IMR-90 (cell line): ENCODE measurements around the gene CLASP1. TPM values are rescaled to one million over a fixed set of nuclear protein-coding genes. Genes with fewer than 3 reads are reported as not detected.
A peak's percentile ranks its signal among the peaks of the same experiment; 100 is the strongest.

ENCODE experiments used
- ATAC-seq: fragments of 200-7000 bp; cut with Tn5 transposase; 2 replicates; pipeline ENCODE4 v1.9.1; 2020; ENCODE audit warnings: low read depth, mild to moderate bottlenecking, moderate library complexity
- BruUV-seq: library from RNA; stranded (reverse); fragments of 400-500 nt; replicated peaks from 2 replicates; lab custom pipeline; 2021; lab: Mats Ljungman, UMichigan
- CTCF ChIA-PET: fragments of 300-600 bp; formaldehyde crosslinking; extraction: SDS; loops from one replicate; lab custom pipeline; 2021; ENCODE audit warnings: antibody characterized with exemption; lab: Yijun Ruan, JAX
- POLR2A ChIA-PET: fragments of 300-600 bp; sonication (Branson Sonifier 250); formaldehyde crosslinking; loops from one replicate; lab custom pipeline; 2022; ENCODE audit warnings: antibody characterized with exemption; ENCODE audit not compliant: unreplicated experiment; lab: Charles Lee
- DNase-seq: peaks from one replicate; pipeline ENCODE4 v3.0.0; 2013
- H2AFZ ChIP-seq: replicated peaks from 2 replicates; pipeline ENCODE3; 2013; ENCODE audit warnings: low read length, mild to moderate bottlenecking; ENCODE audit not compliant: poor library complexity
- H2AK5ac ChIP-seq: 2 replicates; pipeline ENCODE4 v1.6.1; 2013; ENCODE audit warnings: low read depth, low read length, inconsistent platforms
- H2AK9ac ChIP-seq: replicated peaks from 2 replicates; pipeline ENCODE3; 2013; ENCODE audit warnings: mild to moderate bottlenecking, low read depth, low read length, moderate library complexity; ENCODE audit not compliant: poor library complexity
- H2BK120ac ChIP-seq: 2 replicates; pipeline ENCODE4 v1.6.1; 2013; ENCODE audit warnings: low read depth, low read length, inconsistent platforms
- H2BK15ac ChIP-seq: 3 replicates; pipeline ENCODE4 v1.6.1; 2013; ENCODE audit warnings: low read depth, low read length, inconsistent platforms
- H2BK20ac ChIP-seq: 2 replicates; pipeline ENCODE4 v1.6.1; 2013; ENCODE audit warnings: low read depth, mild to moderate bottlenecking, inconsistent platforms, low read length, moderate library complexity
- H2BK5ac ChIP-seq: 2 replicates; pipeline ENCODE4 v1.6.1; 2013; ENCODE audit warnings: mild to moderate bottlenecking, low read depth, low read length, inconsistent platforms; ENCODE audit not compliant: poor library complexity, severe bottlenecking
- H3K14ac ChIP-seq: replicated peaks from 2 replicates; pipeline ENCODE4 v1.6.1; 2013; ENCODE audit warnings: low read depth, low read length, inconsistent platforms
- H3K18ac ChIP-seq: 2 replicates; pipeline ENCODE4 v1.6.1; 2013; ENCODE audit warnings: low read depth, low read length, control low read depth
- H3K23ac ChIP-seq: 2 replicates; pipeline ENCODE4 v1.6.1; 2013; ENCODE audit warnings: low read depth, low read length, inconsistent platforms
- H3K27ac ChIP-seq: 2 replicates; pipeline ENCODE4 v1.5.1; 2013; ENCODE audit warnings: mild to moderate bottlenecking, control low read depth, low read length; ENCODE audit not compliant: insufficient read depth
- H3K27me3 ChIP-seq: 2 replicates; pipeline ENCODE4 v1.6.1; 2013; ENCODE audit warnings: low read length; ENCODE audit not compliant: control insufficient read depth, insufficient read depth
- H3K36me3 ChIP-seq: 2 replicates; pipeline ENCODE4 v1.6.1; 2013; ENCODE audit warnings: low read length, mixed read lengths; ENCODE audit not compliant: control insufficient read depth, insufficient read depth
- H3K4ac ChIP-seq: 2 replicates; pipeline ENCODE4 v1.6.1; 2013; ENCODE audit warnings: low read depth, low read length, inconsistent platforms
- H3K4me1 ChIP-seq: 2 replicates; pipeline ENCODE4 v1.6.1; 2013; ENCODE audit warnings: low read length, mixed read lengths; ENCODE audit not compliant: control insufficient read depth, insufficient read depth
- H3K4me2 ChIP-seq: 2 replicates; pipeline ENCODE4 v1.6.1; 2013; ENCODE audit warnings: low read depth, mild to moderate bottlenecking, control low read depth, low read length, moderate library complexity
- H3K4me3 ChIP-seq: 2 replicates; pipeline ENCODE4 v1.5.1; 2013; ENCODE audit warnings: low read depth, mild to moderate bottlenecking, control low read depth, low read length, moderate library complexity; ENCODE audit not compliant: insufficient read depth
- H3K56ac ChIP-seq: 2 replicates; pipeline ENCODE4 v1.6.1; 2013; ENCODE audit warnings: low read length, inconsistent platforms; ENCODE audit not compliant: insufficient read depth; ENCODE audit errors: extremely low read depth
- H3K79me1 ChIP-seq, 2 experiments: 2 replicates each; pipeline ENCODE4 v1.6.1; 2013; ENCODE audit warnings: low read length in 2 of 2, inconsistent platforms in 1 of 2, low read depth in 1 of 2
- H3K9ac ChIP-seq: 2 replicates; pipeline ENCODE4 v1.6.1; 2013; ENCODE audit warnings: low read depth, low read length, control low read depth
- H3K9me1 ChIP-seq: 2 replicates; pipeline ENCODE4 v1.6.1; 2013; ENCODE audit warnings: low read length, inconsistent platforms; ENCODE audit not compliant: insufficient read depth
- H3K9me3 ChIP-seq: 2 replicates; pipeline ENCODE4 v1.6.1; 2013; ENCODE audit warnings: low read length; ENCODE audit not compliant: control insufficient read depth, insufficient read depth
- H4K20me1 ChIP-seq: 2 replicates; pipeline ENCODE4 v1.6.1; 2013; ENCODE audit warnings: low read length, inconsistent platforms; ENCODE audit not compliant: insufficient read depth
- H4K5ac ChIP-seq: 2 replicates; pipeline ENCODE4 v1.6.1; 2013; ENCODE audit warnings: mild to moderate bottlenecking, low read depth, low read length, control low read depth
- H4K8ac ChIP-seq, 2 experiments: 2 replicates each; pipeline ENCODE4 v1.6.1; 2013; ENCODE audit warnings: low read depth in 2 of 2, low read length in 2 of 2, control low read depth in 1 of 2, inconsistent platforms in 1 of 2
- H4K91ac ChIP-seq: 2 replicates; pipeline ENCODE4 v1.6.1; 2013; ENCODE audit warnings: low read depth, low read length, inconsistent platforms; ENCODE audit not compliant: insufficient read depth
- BHLHE40 ChIP-seq: fragments of 150-350 bp; IDR thresholded peaks from 2 replicates; pipeline ENCODE4 v1.6.1; 2016; ENCODE audit warnings: mild to moderate bottlenecking, low read depth, low read length
- CEBPB ChIP-seq: IDR thresholded peaks from 2 replicates; pipeline ENCODE4 v1.6.1; 2012; ENCODE audit warnings: low read depth, low read length, improper control_type of control experiment
- CHD1 ChIP-seq: IDR thresholded peaks from 2 replicates; pipeline ENCODE4 v1.6.1; 2012; ENCODE audit warnings: low read depth, low read length, improper control_type of control experiment
- FOS ChIP-seq: fragments of 150-350 bp; IDR thresholded peaks from 2 replicates; pipeline ENCODE4 v1.6.1; 2016; ENCODE audit warnings: low read depth, low read length
- MAFK ChIP-seq: IDR thresholded peaks from 2 replicates; pipeline ENCODE4 v1.6.1; 2012; ENCODE audit warnings: low read depth, low read length, improper control_type of control experiment
- MAZ ChIP-seq: IDR thresholded peaks from 2 replicates; pipeline ENCODE4 v1.6.1; 2012; ENCODE audit warnings: low read depth, mild to moderate bottlenecking, low read length, improper control_type of control experiment, moderate library complexity, borderline replicate concordance
- MXI1 ChIP-seq: IDR thresholded peaks from 2 replicates; pipeline ENCODE4 v1.6.1; 2012; ENCODE audit warnings: low read depth, mild to moderate bottlenecking, low read length, moderate library complexity, borderline replicate concordance
- NFE2L2 ChIP-seq: fragments of 150-350 bp; IDR thresholded peaks from 2 replicates; pipeline ENCODE4 v1.6.1; 2016; ENCODE audit warnings: low read depth, mild to moderate bottlenecking, low read length
- POLR2A ChIP-seq: IDR thresholded peaks from 2 replicates; pipeline ENCODE4 v1.6.1; 2012; ENCODE audit warnings: mild to moderate bottlenecking, low read depth, low read length
- RAD21 ChIP-seq: IDR thresholded peaks from 2 replicates; pipeline ENCODE4 v1.6.1; 2012; ENCODE audit warnings: low read length, improper control_type of control experiment
- RCOR1 ChIP-seq: IDR thresholded peaks from 2 replicates; pipeline ENCODE4 v1.6.1; 2012; ENCODE audit warnings: mild to moderate bottlenecking, low read length, improper control_type of control experiment; ENCODE audit not compliant: insufficient replicate concordance
- RFX5 ChIP-seq: IDR thresholded peaks from 2 replicates; pipeline ENCODE4 v1.8.0; 2012; ENCODE audit warnings: low read depth, mild to moderate bottlenecking, low read length, moderate library complexity
- SMC3 ChIP-seq: fragments of 150-350 bp; IDR thresholded peaks from 2 replicates; pipeline ENCODE4 v1.6.1; 2016; ENCODE audit warnings: low read depth, mild to moderate bottlenecking, antibody characterized with exemption, low read length, moderate library complexity
- WGBS, 2 experiments: methylation state at CpG; one replicate each; pipeline versions ENCODE4 v1.1.5 to v1.1.7; 2013; ENCODE audit warnings: missing lambda C conversion rate in 2 of 2; ENCODE audit not compliant: insufficient read length in 1 of 2; ENCODE audit errors: extremely low coverage in 2 of 2; 5-methylcytosine and 5-hydroxymethylcytosine counted together
- dilution Hi-C: fragments of 300-500 bp; cut with HindIII; formaldehyde crosslinking; loops from one replicate; pipeline ENCODE4 v1.14.3; 2018; ENCODE audit warnings: low sequenced_read_pairs; ENCODE audit not compliant: unreplicated experiment
- in situ Hi-C: fragments of 300-500 bp; cut with MboI; formaldehyde crosslinking; loops from 3 replicates; pipeline ENCODE4 v1.14.3; 2019; ENCODE audit warnings: low sequenced_read_pairs, inconsistent platforms, mixed read lengths
- intact Hi-C: fragments of 100-400 bp; cut with micrococcal nuclease; formaldehyde crosslinking; loops from 2 replicates; pipeline ENCODE4 v1.10.0; 2022
- polyA plus RNA-seq, 3 experiments: library from polyadenylated mRNA; depleted of rRNA; stranded (reverse); fragments of >200 nt; gene quantifications; 2 replicates each; pipeline ENCODE4 v1.2.3, GENCODE V29; 2012; ENCODE audit warnings: low replicate concordance in 1 of 3
- total RNA-seq: library from RNA; depleted of rRNA; stranded (reverse); fragments of >200 nt; gene quantifications from 2 replicates; pipeline ENCODE4 v1.2.3, GENCODE V29; 2012
- TF ChIP-seq, protein P1 (sequence below): fragments of 150-350 bp; IDR thresholded peaks from 2 replicates; pipeline ENCODE4 v1.6.1; 2016; ENCODE audit warnings: low read depth, mild to moderate bottlenecking, low read length, moderate library complexity, borderline replicate concordance
- TF ChIP-seq, protein P2 (sequence below): conservative IDR thresholded peaks from 2 replicates; pipeline ENCODE4 v1.5.1; 2012; ENCODE audit warnings: mild to moderate bottlenecking, low read depth, low read length, improper control_type of control experiment
- TF ChIP-seq, protein P3 (sequence below): fragments of 150-350 bp; IDR thresholded peaks from 2 replicates; pipeline ENCODE4 v1.6.1; 2017; ENCODE audit warnings: mild to moderate bottlenecking, antibody characterized with exemption, low read length, low read depth

The CLASP1 gene
- total and polyA plus RNA-seq, 2 of the 4 experiments (the other 2 are of a cell fraction): 12.3 to 33.7 TPM

DNA sequence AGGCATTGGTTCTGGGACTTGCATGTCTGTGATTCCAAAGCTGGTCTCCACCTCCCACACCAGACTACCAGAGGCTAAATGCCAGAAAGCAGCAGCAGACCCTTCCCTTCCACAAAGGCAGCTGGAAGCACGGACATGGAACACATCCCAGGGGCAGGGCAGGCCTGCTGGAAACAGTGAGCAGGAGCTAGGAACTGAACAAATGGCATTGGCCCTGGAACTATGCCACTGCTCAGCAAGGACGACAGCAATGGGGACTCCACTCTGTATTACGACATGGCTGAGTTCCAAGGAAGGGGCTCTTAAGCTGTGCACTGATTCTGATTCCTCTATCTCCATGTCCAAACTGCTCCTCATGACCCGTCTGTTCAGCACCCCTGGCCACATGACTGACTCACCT is 286.5 kb downstream of the CLASP1 start:
- Histone ChIP-seq H2AK5ac (peak overlapping the region; percentile 93), H3K56ac (no peak overlapping the region), H4K20me1 (peaks cover 7% of the 10 kb centered on the region; the same call in 1 of the 2 replicates), H3K14ac (no peak overlapping the region), H2BK20ac (peak overlapping the region; percentile 8), H4K91ac (peak overlapping the region; percentile 6; the same call in 1 of the 2 replicates), H3K4ac (0 out of 2 replicates have a peak overlapping the region, but pooled peaks have one; percentile 6), H2AK9ac (no peak overlapping the region), H2BK5ac (no peak overlapping the region), H2BK120ac (peak overlapping the region; percentile 20; the same call in 1 of the 2 replicates), H3K27me3 (no peaks in the 10 kb centered on the region), H4K5ac (no peak overlapping the region; the same call in 1 of the 2 replicates), H3K9ac (no peak overlapping the region), H3K27ac (no peak overlapping the region), H3K23ac (no peak overlapping the region), H4K8ac (peak overlapping the region in 1 of 2 experiments; percentile 24; a peak in 1 of 4 replicates), H3K4me1 (peaks cover 29% of the 10 kb centered on the region), H3K4me3 (no peak overlapping the region), H3K9me1 (peaks cover 58% of the 10 kb centered on the region), H3K9me3 (no peaks in the 10 kb centered on the region), H3K79me1 (peaks cover 0 to 65% of the 10 kb centered on the region in 2 experiments; a peak in 3 of 4 replicates), H2BK15ac (peak overlapping the region; percentile 41; the same call in 1 of the 3 replicates), H2AFZ (no peak overlapping the region), H3K4me2 (no peak overlapping the region), H3K36me3 (peaks cover 38% of the 10 kb centered on the region), H3K18ac (no peak overlapping the region; the same call in 1 of the 2 replicates)
- 65% methylated on average over 3 of the region's 4 CpGs; no CpG with 5 or more reads in 1 of the 2 experiments for WGBS, 2 experiments
- POLR2A ChIA-PET: no interaction called here
- intact Hi-C loops: no loop called here
- no peak for DNase-seq
- in situ Hi-C loops: loop anchor here (25.0 kb wide), 1 partner anchor 675 kb away; no protein-coding TSS in a partner anchor
- dilution Hi-C loops: no loop called here
- ATAC-seq: no peak
- CTCF ChIA-PET: interaction anchor here (0.6 to 1.8 kb wide), 3 partner anchors 32 to 445 kb away, joined by 3 to 6 read pairs (median 4); no protein-coding TSS in a partner anchor
- TF ChIP-seq SMC3: no peak
- TF ChIP-seq, protein P1, sequence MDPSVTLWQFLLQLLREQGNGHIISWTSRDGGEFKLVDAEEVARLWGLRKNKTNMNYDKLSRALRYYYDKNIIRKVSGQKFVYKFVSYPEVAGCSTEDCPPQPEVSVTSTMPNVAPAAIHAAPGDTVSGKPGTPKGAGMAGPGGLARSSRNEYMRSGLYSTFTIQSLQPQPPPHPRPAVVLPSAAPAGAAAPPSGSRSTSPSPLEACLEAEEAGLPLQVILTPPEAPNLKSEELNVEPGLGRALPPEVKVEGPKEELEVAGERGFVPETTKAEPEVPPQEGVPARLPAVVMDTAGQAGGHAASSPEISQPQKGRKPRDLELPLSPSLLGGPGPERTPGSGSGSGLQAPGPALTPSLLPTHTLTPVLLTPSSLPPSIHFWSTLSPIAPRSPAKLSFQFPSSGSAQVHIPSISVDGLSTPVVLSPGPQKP: no peak
- no peak for TF ChIP-seq FOS
- TF ChIP-seq RFX5: no peak
- no peak for TF ChIP-seq RAD21
- TF ChIP-seq NFE2L2: no peak
- TF ChIP-seq CHD1: no peak
- TF ChIP-seq RCOR1: no peak
- TF ChIP-seq POLR2A: no peak
- TF ChIP-seq MAZ: no peak
- no peak for TF ChIP-seq CEBPB
- no peak for TF ChIP-seq MAFK
- TF ChIP-seq, protein P2, sequence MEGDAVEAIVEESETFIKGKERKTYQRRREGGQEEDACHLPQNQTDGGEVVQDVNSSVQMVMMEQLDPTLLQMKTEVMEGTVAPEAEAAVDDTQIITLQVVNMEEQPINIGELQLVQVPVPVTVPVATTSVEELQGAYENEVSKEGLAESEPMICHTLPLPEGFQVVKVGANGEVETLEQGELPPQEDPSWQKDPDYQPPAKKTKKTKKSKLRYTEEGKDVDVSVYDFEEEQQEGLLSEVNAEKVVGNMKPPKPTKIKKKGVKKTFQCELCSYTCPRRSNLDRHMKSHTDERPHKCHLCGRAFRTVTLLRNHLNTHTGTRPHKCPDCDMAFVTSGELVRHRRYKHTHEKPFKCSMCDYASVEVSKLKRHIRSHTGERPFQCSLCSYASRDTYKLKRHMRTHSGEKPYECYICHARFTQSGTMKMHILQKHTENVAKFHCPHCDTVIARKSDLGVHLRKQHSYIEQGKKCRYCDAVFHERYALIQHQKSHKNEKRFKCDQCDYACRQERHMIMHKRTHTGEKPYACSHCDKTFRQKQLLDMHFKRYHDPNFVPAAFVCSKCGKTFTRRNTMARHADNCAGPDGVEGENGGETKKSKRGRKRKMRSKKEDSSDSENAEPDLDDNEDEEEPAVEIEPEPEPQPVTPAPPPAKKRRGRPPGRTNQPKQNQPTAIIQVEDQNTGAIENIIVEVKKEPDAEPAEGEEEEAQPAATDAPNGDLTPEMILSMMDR: no peak
- no peak for TF ChIP-seq MXI1
- TF ChIP-seq, protein P3, sequence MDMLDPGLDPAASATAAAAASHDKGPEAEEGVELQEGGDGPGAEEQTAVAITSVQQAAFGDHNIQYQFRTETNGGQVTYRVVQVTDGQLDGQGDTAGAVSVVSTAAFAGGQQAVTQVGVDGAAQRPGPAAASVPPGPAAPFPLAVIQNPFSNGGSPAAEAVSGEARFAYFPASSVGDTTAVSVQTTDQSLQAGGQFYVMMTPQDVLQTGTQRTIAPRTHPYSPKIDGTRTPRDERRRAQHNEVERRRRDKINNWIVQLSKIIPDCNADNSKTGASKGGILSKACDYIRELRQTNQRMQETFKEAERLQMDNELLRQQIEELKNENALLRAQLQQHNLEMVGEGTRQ: no peak
- TF ChIP-seq BHLHE40: no peak
- no TSS peak for BruUV-seq
